Measurements from ENCODE around the gene SEMA3A.

SEMA3A gene

DNA sequence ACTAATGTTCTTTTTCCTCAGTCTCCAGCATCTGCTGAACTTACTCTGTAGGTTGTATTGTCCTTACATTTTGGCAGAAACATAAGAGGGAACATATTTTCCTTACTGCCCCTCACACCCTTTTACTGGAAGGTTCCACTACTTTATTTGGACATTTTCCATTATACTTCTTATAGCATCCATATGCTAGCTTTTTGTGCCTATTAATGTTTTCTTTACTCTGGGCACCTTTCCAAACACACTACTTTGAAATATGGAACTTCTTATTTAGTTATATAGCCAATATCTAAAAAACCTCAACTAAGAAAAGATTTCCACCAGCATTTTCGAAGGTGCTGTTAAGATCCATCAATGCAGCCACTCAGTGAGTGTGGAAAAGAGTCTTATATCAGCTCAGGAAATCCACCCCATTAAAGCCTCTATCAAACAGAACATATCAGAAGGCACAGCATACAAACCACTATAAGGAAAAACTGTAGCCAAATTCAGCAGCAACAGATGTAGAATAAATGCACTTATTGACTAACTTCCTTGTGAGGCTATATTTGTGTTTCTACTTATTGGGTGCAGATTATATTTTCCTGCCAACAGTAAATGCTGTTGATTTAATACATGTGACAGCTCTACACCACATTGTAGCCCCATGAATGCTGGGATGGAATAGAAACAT is 273.2 kb downstream of the SEMA3A start:
- DNase-seq: no peak

DNA sequence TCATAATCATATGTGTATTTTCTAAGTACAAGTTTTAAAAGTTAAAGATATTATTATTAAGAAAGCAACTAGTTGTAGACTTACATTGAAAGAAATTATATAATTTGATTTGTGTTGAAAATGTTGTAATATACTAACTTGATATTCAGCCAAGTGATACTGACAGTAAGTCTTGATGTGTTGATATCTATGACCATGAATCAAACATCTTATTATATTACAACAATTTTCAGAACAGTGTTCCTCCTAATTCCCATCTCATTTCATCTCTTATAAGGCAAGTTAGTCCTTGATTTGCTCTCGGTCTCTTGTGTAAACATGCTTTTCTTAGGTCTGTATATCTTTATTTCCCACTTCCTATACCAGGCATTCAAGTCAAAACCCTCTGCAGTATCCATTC is 276.4 kb downstream of the SEMA3A start:
- no peak for DNase-seq

DNA sequence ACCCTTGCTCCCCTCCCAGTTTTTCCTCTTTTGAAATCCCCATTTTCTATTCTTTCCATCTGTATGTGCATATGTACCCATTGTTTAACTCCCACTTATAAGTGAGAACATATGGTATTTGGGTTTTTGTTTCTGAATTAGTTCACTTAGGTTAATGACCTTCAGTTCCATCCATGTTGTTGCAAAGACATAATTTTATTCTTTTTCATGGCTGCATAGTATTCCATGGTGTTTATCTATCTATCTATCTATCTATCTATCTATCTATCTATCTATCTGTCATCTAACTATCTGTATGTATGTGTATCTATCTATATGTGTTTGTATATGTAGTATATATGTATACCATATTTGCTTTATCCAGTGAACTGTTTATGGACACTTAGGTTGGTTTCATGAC is 281.4 kb downstream of the SEMA3A start:
- DNase-seq: no peak

DNA sequence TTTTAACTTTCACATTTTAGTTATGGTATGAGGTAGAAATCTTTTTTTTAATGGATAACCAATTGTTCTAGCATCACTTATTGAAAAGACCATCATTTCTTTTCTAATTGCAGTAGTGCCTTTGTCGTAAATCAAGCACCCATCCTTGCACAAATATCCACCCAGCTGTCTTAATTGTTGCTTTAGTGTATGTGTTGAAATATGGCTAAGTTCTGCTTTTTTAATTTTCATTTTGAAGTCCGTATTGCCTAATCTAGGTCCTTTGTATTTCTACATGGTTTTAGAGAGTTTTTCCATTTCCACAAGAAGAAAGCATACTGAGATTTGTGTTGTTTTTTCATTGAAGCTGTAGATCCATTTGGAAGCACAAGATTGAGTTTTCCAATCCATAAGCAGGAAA is 286.1 kb downstream of the SEMA3A start:
- DNase-seq: no peak

All from CD4-positive, alpha-beta T cell treated with Interleukin-4 for 1 hour (primary cell).